ENCODE measurements around the gene MYOC.
A peak's percentile ranks its signal among the peaks of the same experiment; 100 is the strongest.
"Not testable (repeated sequence)": the region's sequence is repeated elsewhere in the genome, so short reads cannot be mapped to it uniquely, and the experiment has no call there.

The MYOC gene

DNA sequence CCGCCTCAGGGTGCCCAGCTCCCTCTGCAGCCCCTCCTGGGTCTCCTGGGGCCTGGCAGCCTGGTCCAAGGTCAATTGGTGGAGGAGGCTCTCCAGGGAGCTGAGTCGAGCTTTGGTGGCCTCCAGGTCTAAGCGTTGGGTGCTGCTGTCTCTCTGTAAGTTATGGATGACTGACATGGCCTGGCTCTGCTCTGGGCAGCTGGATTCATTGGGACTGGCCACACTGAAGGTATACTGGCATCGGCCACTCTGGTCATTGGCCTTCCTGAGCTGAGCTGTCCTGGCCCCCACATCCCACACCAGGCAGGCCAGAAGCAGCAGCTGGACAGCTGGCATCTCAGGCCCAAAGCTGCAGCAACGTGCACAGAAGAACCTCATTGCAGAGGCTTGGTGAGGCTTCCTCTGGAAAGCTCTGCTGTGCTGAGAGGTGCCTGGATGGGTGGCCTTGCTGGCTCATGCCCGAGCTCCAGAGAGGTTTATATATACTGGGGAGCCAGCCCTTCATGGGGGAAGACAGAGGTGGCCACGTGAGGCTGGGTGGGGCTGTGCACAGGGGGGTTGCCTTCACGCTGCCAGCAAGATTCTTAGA, at the start of gene MYOC:
Gene MYOC, minus strand, starts transcription at position 455 of the 589 bp plus-strand sequence. Its CDS starts 77 bp downstream, at position 378.
- no peak for TF ChIP-seq JUND (IDR thresholded peaks at IDR 0.05; ENCODE audit: low read depth)
- no peak for DNase-seq (ENCODE audit: low read depth in 1 of 2, low spot score in 1 of 2)
- in situ Hi-C loops (cut with HindIII; ENCODE audit: low pct_unique_long_range_greater_than_20kb, low sequenced_read_pairs): no loop called here

DNA sequence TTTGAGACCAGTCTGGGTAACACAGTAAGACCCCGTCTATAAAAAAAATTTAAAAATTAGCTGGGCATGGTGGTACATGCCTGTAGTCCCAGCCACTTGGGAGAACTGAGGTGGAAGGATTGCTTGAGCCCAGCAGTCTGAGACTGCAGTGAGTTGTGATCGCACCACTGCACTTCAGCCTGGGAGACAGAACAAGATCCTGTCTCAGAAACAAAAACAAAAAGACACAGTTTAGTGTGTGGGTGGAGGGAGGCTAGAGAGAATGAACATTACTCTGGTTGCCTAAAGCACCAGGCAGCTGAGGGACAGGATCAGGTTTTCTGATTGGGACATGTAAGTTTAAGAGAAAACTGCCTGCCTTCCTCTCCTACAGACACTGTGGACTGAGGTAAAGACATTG, 47.0 kb upstream of the MYOC start:
- no peak for DNase-seq (ENCODE audit: low read depth in 1 of 2, low spot score in 1 of 2)
- TF ChIP-seq JUND (IDR thresholded peaks at IDR 0.05; ENCODE audit: low read depth): no peak
- in situ Hi-C loops (cut with HindIII; ENCODE audit: low pct_unique_long_range_greater_than_20kb, low sequenced_read_pairs): no loop called here

DNA sequence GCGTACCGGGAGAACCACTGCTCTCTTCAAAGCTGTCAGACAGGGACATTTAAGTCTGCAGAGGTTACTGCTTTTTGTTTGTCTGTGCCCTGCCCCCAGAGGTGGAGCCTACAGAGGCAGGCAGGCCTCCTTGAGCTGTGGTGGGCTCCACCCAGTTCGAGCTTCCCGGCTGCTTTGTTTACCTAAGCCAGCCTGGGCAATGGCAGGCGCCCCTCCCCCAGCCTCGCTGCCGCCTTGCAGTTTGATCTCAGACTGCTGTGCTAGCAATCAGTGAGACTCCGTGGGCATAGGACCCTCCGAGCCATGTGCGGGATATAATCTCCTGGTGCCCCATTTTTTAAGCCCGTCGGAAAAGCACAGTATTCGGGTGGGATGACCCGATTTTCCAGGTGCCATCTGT, 43.3 kb upstream of the MYOC start:
- DNase-seq (ENCODE audit: low read depth in 1 of 2, low spot score in 1 of 2); in situ Hi-C loops (cut with HindIII; ENCODE audit: low pct_unique_long_range_greater_than_20kb, low sequenced_read_pairs): not testable (repeated sequence)

DNA sequence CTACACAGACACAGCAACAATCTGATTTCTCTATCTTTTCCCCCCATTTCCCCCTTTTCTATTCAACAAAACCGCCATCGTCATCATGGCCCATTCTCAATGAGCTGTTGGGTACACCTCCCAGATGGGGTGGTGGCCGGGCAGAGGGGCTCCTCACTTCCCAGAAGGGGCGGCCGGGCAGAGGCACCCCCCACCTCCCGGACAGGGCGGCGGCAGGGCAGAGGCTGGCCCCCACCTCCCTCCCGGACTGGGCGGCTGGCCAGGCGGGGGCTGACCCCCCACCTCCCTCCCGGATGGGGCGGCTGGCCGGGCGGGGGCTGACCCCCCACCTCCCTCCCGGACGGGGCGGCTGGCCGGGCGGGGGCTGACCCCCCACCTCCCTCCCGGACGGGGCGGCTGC, 41.1 kb upstream of the MYOC start:
- DNase-seq (ENCODE audit: low read depth in 1 of 2, low spot score in 1 of 2); in situ Hi-C loops (cut with HindIII; ENCODE audit: low pct_unique_long_range_greater_than_20kb, low sequenced_read_pairs): not testable (repeated sequence)

DNA sequence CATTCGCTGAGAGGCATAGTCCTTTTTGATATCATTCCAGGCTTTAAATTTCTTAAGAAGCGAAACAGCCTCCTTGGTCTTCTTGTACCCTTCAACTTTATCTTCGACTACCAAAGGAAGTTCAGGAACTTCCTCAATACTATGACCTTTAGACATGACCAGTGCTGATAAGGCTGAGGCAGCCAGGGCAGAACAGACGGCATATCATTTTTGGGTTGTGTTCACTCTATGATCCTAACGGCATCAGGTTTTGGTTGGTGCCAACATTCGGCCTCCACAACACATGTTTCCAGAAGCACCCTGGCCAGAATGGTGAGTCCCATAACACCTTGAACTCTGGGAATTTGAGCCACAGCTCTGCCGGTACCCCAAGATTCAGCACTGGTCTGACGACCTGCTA, 31.4 kb upstream of the MYOC start:
- no peak for TF ChIP-seq JUND (IDR thresholded peaks at IDR 0.05; ENCODE audit: low read depth)
- in situ Hi-C loops (cut with HindIII; ENCODE audit: low pct_unique_long_range_greater_than_20kb, low sequenced_read_pairs): no loop called here
- DNase-seq (ENCODE audit: low read depth in 1 of 2, low spot score in 1 of 2): no peak

DNA sequence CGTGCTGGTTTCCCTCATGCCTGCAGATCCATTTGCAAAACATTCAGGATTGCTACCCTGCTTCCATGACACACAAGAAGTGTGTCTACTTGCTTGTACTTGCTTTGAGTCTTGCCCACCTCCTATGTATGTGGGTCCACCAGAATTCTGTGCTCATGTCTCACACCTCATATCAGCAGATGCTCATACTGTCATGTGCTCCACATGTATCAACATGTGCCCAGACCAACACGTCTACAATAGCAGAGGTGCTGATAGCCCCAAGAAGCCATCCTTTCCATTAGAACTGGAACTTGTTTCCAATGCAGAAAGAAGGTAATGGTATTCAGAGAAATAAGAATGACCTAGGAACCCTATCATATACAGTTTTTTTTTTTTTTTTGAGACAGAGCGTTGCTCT, 27.9 kb upstream of the MYOC start:
- TF ChIP-seq JUND (IDR thresholded peaks at IDR 0.05; ENCODE audit: low read depth): no peak
- in situ Hi-C loops (cut with HindIII; ENCODE audit: low pct_unique_long_range_greater_than_20kb, low sequenced_read_pairs): no loop called here
- no peak for DNase-seq (ENCODE audit: low read depth in 1 of 2, low spot score in 1 of 2)

DNA sequence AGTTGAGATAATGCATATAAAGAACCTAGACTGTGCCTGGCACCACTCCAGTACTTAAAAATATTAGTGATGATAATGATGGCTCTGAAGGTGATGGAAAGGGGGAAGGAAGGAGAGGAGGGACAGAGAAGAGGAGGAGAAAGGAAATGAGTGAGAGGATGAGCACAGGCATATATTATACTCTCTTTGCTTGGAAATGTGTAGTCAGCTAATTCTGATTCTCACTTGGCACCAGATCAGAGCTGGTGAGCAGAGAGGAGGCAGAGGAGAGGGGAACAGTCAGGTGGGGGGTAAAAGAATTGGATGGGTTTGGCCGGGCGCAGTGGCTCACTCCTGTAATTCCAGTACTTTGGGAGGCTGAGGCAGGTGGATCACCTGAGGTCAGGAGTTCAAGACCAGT, 24.3 kb upstream of the MYOC start:
- DNase-seq (ENCODE audit: low read depth in 1 of 2, low spot score in 1 of 2): no peak
- in situ Hi-C loops (cut with HindIII; ENCODE audit: low pct_unique_long_range_greater_than_20kb, low sequenced_read_pairs): no loop called here
- TF ChIP-seq JUND (IDR thresholded peaks at IDR 0.05; ENCODE audit: low read depth): no peak

DNA sequence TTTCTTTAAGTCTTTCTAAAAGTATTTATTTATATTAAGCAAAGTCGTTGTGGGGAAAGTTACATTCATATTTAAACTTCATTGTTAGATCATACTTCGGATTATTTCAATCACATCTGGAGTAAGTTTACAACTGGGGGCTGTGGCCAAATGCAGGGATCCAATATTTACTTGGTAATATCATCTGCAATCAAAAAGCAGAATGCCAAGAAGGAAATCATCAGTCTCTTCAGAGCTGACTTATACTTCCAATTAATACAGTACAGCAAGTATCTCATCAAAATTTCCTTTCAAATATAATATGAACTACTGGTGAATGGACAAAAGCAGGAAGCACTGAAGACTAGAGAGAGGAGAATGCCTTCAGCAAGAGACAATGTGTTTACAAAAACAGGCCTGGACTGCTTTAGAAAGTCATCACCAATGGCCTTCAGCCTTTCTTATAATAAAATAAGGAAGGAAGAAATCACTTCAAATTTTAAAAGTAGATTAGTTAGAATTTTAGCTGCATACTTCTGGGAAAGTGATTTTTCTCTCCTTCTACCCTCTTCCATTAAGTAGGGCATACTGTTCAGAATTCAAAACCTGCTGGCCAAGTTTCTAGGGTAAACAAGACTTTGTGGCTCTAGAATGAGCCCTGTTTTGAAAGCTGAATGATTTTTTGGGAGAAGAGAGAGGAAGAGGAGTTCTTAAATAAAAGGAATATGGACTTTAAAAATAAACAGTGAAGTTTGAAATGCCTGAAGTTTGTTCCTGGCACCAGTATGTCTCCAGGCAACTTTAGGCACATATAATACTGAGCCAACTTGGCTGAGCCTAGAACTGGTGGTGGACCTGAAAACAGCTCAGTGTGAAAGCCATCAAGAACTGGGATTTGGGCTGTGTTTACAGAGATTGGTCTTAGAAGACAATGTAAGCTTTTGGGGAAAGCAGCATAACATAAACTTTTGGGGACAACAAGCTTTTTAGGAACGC, 22.2 kb upstream of the MYOC start:
- in situ Hi-C loops (cut with HindIII; ENCODE audit: low pct_unique_long_range_greater_than_20kb, low sequenced_read_pairs): no loop called here
- peak; percentile 37 to 76 for DNase-seq (ENCODE audit: low read depth in 1 of 2, low spot score in 1 of 2)
- TF ChIP-seq JUND (IDR thresholded peaks at IDR 0.05; ENCODE audit: low read depth): no peak

DNA sequence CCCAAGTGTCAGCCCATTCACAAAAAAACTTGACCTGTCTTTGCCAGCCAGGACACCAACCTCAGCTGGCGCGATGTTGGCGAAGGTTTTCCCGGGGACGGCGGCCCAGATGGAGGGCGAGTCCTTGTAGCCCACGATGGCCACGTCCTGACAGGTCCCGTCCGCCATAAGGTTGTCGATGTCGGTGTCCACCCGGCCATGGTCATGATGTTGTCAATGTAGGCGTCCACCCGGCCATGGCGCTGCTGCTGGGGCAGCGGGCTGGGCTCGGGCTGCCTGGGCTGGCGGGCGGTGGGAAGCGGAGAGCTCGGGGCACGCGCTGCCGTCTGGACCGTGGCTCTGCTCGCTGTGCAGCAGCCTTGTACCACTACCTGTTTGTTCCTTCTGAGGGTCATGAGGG, 18.3 kb upstream of the MYOC start:
- no peak for DNase-seq (ENCODE audit: low read depth in 1 of 2, low spot score in 1 of 2)
- in situ Hi-C loops (cut with HindIII; ENCODE audit: low pct_unique_long_range_greater_than_20kb, low sequenced_read_pairs): no loop called here
- no peak for TF ChIP-seq JUND (IDR thresholded peaks at IDR 0.05; ENCODE audit: low read depth)

DNA sequence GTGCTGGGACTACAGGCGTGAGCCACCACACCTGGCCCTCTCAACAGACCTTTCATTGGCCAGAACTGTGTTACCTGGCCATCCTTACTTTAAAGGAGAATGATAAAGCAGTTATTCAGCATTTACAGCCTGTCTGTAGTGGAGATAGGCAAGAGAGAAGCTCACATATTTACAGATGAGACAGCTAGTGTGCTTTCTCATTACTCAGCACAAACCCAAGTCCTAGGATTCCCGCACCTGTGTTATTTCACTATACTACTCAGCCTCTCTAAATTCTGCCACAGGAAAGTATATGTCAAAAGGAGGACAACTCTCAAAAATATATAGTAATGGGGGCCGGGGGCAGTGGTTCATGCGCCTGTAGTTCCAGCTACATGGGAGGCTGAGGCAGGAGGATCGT, 15.9 kb upstream of the MYOC start:
- in situ Hi-C loops (cut with HindIII; ENCODE audit: low pct_unique_long_range_greater_than_20kb, low sequenced_read_pairs): no loop called here
- TF ChIP-seq JUND (IDR thresholded peaks at IDR 0.05; ENCODE audit: low read depth): no peak
- DNase-seq (ENCODE audit: low read depth in 1 of 2, low spot score in 1 of 2): no peak

DNA sequence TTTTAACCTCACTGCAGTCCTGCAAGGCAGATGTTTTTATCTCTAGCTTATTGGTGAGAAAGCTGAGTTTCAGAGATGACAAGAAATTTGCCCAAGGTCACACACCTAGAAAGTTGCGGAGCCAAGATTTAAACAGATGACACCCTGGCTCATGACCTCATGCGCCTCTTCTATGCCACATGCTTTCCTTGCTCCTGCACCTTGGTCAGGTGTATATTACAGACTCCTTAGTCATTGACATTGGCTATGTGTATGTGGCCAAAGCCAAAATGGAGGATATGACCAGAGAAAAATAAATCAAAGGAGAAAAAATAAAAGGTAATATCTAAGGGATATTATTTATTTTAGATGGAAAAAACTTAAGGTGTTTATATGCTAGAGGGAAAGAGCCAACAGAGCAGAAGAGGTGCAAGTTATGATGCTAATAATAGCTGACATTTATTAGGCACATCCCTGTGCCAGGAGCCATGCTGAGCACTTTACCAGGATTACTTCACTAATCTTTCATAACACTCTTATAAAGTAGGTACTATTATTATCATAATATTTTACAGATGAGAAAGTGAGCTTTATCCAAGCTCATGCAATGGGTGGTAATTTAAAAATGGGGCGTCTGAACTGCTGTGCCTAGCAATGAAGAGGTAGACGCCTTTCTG, 13.8 kb upstream of the MYOC start:
- no peak for TF ChIP-seq JUND (IDR thresholded peaks at IDR 0.05; ENCODE audit: low read depth)
- in situ Hi-C loops (cut with HindIII; ENCODE audit: low pct_unique_long_range_greater_than_20kb, low sequenced_read_pairs): no loop called here
- DNase-seq (ENCODE audit: low read depth in 1 of 2, low spot score in 1 of 2): no peak

DNA sequence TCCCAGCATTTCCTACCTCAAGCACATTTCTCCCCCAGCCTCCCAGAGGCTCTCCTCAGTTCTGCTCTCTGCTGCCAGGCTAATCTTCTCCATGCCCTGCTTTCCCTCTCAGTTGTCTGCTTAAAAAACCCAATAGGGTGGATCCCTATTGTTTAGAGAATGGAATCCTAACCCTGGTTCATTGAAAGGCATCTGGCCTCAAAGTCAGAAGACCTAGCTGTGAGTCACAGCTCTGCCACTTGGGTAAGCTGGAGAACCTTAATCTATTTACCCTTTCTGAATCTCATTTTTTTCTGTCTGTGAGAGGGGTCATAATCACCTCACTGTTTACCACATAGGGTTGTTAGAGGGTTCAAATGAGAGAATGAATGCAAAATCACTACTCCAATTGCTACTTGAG, 12.5 kb upstream of the MYOC start:
- TF ChIP-seq JUND (IDR thresholded peaks at IDR 0.05; ENCODE audit: low read depth): no peak
- in situ Hi-C loops (cut with HindIII; ENCODE audit: low pct_unique_long_range_greater_than_20kb, low sequenced_read_pairs): no loop called here
- DNase-seq (ENCODE audit: low read depth in 1 of 2, low spot score in 1 of 2): no peak
